Neural cell (in vitro differentiated cells): Measurements from ENCODE around the gene STAG2. TPM values are rescaled to one million over a fixed set of nuclear protein-coding genes. Genes with fewer than 3 reads are reported as not detected.

ENCODE experiments used
- H2AFZ ChIP-seq: fragments of 200-600, 300-800 bp; sonication (generic), shearing (Covaris generic); 2 replicates; pipeline ENCODE4 v1.6.0; 2014; ENCODE audit warnings: low read depth, mild to moderate bottlenecking, antibody characterized with exemption, low read length, moderate library complexity
- H3F3A ChIP-seq: fragments of 200-600 bp; shearing (Covaris generic); 2 replicates; pipeline ENCODE4 v1.6.1; 2016; ENCODE audit warnings: mild to moderate bottlenecking, moderate library complexity, mixed read lengths, antibody characterized with exemption, low read length; ENCODE audit not compliant: insufficient read depth, poor library complexity, severe bottlenecking
- H3K27ac ChIP-seq: fragments of 200-600, 300-800 bp; sonication (generic), shearing (Covaris generic); 2 replicates; pipeline ENCODE4 v1.5.1; 2014; ENCODE audit warnings: mild to moderate bottlenecking, low read length, moderate library complexity
- H3K27me3 ChIP-seq: fragments of 300-800, 200-600 bp; sonication (generic), shearing (Covaris generic); 2 replicates; pipeline ENCODE4 v1.6.0; 2014; ENCODE audit warnings: mild to moderate bottlenecking, low read depth, low read length, moderate library complexity; ENCODE audit not compliant: insufficient read depth
- H3K36me3 ChIP-seq: fragments of 300-800, 200-600 bp; sonication (generic), shearing (Covaris generic); 2 replicates; pipeline ENCODE4 v1.5.1; 2014; ENCODE audit warnings: mild to moderate bottlenecking, antibody characterized with exemption, low read length, moderate library complexity; ENCODE audit not compliant: insufficient read depth
- H3K4me2 ChIP-seq: fragments of 300-800, 200-600 bp; sonication (generic), shearing (Covaris generic); 2 replicates; pipeline ENCODE4 v1.6.0; 2014; ENCODE audit warnings: mild to moderate bottlenecking, low read length
- H3K4me3 ChIP-seq: fragments of 300-800, 200-600 bp; sonication (generic), shearing (Covaris generic); 2 replicates; pipeline ENCODE4 v1.5.1; 2014; ENCODE audit warnings: mild to moderate bottlenecking, low read length, moderate library complexity
- H3K79me2 ChIP-seq: fragments of 200-600 bp; shearing (Covaris generic); replicated peaks from 2 replicates; pipeline ENCODE4 v1.6.0; 2014; ENCODE audit warnings: mild to moderate bottlenecking, low read length, moderate library complexity; ENCODE audit not compliant: insufficient read depth
- H3K9ac ChIP-seq: fragments of 300-800, 200-600 bp; sonication (generic), shearing (Covaris generic); 2 replicates; pipeline ENCODE4 v1.6.1; 2016; ENCODE audit warnings: mild to moderate bottlenecking, low read length, mixed read lengths
- H3K9me2 ChIP-seq: fragments of 200-600 bp; shearing (Covaris generic); 2 replicates; pipeline ENCODE4 v1.6.1; 2016; ENCODE audit warnings: mild to moderate bottlenecking, low read length, mixed read lengths; ENCODE audit not compliant: insufficient read depth
- H3K9me3 ChIP-seq: fragments of 200-600, 300-800 bp; sonication (generic), shearing (Covaris generic); 2 replicates; pipeline ENCODE4 v1.6.1; 2016; ENCODE audit warnings: mild to moderate bottlenecking, mixed run types, low read length, moderate library complexity, mixed read lengths
- H4K20me1 ChIP-seq: fragments of 200-600 bp; shearing (Covaris generic); 2 replicates; pipeline ENCODE4 v1.6.1; 2016; ENCODE audit warnings: mild to moderate bottlenecking, mixed run types; ENCODE audit not compliant: insufficient read depth
- EP300 ChIP-seq: fragments of 450-650 bp; conservative IDR thresholded peaks from 2 replicates; pipeline ENCODE4 v1.6.1; 2014; ENCODE audit warnings: antibody characterized with exemption, mild to moderate bottlenecking, moderate library complexity; ENCODE audit not compliant: poor library complexity, severe bottlenecking
- EZH2 ChIP-seq: fragments of 200-600, 300-800 bp; shearing (Covaris generic), sonication (generic); IDR thresholded peaks from 2 replicates; pipeline ENCODE4 v1.6.1; 2014; ENCODE audit warnings: antibody characterized with exemption, low read length, borderline replicate concordance, mild to moderate bottlenecking; ENCODE audit not compliant: insufficient read depth, poor library complexity, severe bottlenecking
- MXI1 ChIP-seq: fragments of 450-650 bp; conservative IDR thresholded peaks from 2 replicates; pipeline ENCODE4 v1.6.1; 2014; ENCODE audit warnings: antibody characterized with exemption, mild to moderate bottlenecking; ENCODE audit not compliant: poor library complexity, severe bottlenecking
- POLR2AphosphoS5 ChIP-seq: IDR thresholded peaks from 2 replicates; pipeline ENCODE4 v1.6.1; 2012
- RAD21 ChIP-seq: fragments of 450-650 bp; conservative IDR thresholded peaks from 2 replicates; pipeline ENCODE4 v1.6.1; 2014; ENCODE audit warnings: antibody characterized with exemption, mild to moderate bottlenecking, moderate library complexity
- REST ChIP-seq: IDR thresholded peaks from 2 replicates; pipeline ENCODE4 v1.6.1; 2012; ENCODE audit warnings: borderline replicate concordance
- SMC3 ChIP-seq: fragments of 450-650 bp; conservative IDR thresholded peaks from 2 replicates; pipeline ENCODE4 v1.6.1; 2014; ENCODE audit warnings: antibody characterized with exemption, mild to moderate bottlenecking, moderate library complexity; ENCODE audit not compliant: poor library complexity
- TAF1 ChIP-seq: IDR thresholded peaks from 2 replicates; pipeline ENCODE4 v1.6.1; 2012; ENCODE audit warnings: low read depth
- polyA plus RNA-seq: library from polyadenylated mRNA; depleted of rRNA; stranded (reverse); fragments of >200 nt; gene quantifications from 2 replicates; pipeline ENCODE4 v1.2.3, GENCODE V29; 2014
- TF ChIP-seq, protein P1 (sequence below): fragments of 450-650 bp; IDR thresholded peaks from 2 replicates; pipeline ENCODE4 v1.5.1; 2014; ENCODE audit warnings: antibody characterized with exemption, mild to moderate bottlenecking, moderate library complexity; ENCODE audit not compliant: poor library complexity, severe bottlenecking

STAG2 gene
- polyA plus RNA-seq, 1 donor from 2014 or later, result 26.5 TPM

- Histone ChIP-seq H3K9ac (no peak overlapping the region), H3K4me3 (no peak overlapping the region), H3K4me2 (no peak overlapping the region), H3K36me3 (no peaks in the 10 kb centered on the region), H4K20me1 (no peaks in the 10 kb centered on the region), H3K9me2 (no peaks in the 10 kb centered on the region), H3F3A (no peaks in the 10 kb centered on the region), H3K79me2 (no peaks in the 10 kb centered on the region), H3K27ac (no peak overlapping the region), H2AFZ (no peak overlapping the region), H3K9me3 (no peaks in the 10 kb centered on the region), H3K27me3 (no peaks in the 10 kb centered on the region)
- no peak for TF ChIP-seq EP300
- TF ChIP-seq, protein P1, sequence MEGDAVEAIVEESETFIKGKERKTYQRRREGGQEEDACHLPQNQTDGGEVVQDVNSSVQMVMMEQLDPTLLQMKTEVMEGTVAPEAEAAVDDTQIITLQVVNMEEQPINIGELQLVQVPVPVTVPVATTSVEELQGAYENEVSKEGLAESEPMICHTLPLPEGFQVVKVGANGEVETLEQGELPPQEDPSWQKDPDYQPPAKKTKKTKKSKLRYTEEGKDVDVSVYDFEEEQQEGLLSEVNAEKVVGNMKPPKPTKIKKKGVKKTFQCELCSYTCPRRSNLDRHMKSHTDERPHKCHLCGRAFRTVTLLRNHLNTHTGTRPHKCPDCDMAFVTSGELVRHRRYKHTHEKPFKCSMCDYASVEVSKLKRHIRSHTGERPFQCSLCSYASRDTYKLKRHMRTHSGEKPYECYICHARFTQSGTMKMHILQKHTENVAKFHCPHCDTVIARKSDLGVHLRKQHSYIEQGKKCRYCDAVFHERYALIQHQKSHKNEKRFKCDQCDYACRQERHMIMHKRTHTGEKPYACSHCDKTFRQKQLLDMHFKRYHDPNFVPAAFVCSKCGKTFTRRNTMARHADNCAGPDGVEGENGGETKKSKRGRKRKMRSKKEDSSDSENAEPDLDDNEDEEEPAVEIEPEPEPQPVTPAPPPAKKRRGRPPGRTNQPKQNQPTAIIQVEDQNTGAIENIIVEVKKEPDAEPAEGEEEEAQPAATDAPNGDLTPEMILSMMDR, result no peak
- TF ChIP-seq POLR2AphosphoS5, result no peak
Measured at GRCh38 chrX:123923211-123923610, 38.3 kb upstream of the STAG2 start.

- Histone ChIP-seq H3K27ac (no peak overlapping the region), H3K4me2 (no peak overlapping the region)
Measured at GRCh38 chrX:123924186-123924585, 37.3 kb upstream of the STAG2 start.

More at GRCh38 chrX:123924186-123924585, 37.3 kb upstream of the STAG2 start:
- no peaks in the 10 kb centered on the region for H3F3A ChIP-seq
- no peak overlapping the region for H3K4me3 ChIP-seq
- H3K9me2 ChIP-seq, result no peaks in the 10 kb centered on the region
- no peaks in the 10 kb centered on the region for H3K79me2 ChIP-seq
- no peaks in the 10 kb centered on the region for H4K20me1 ChIP-seq
- no peak for TF ChIP-seq TAF1
- no peak for TF ChIP-seq MXI1
- no peak for TF ChIP-seq RAD21
- no peak for TF ChIP-seq EZH2
- TF ChIP-seq POLR2AphosphoS5, result no peak
- TF ChIP-seq EP300, result no peak
- TF ChIP-seq, protein P1, result no peak
- no peak for TF ChIP-seq REST
- no peak for TF ChIP-seq SMC3
- no peaks in the 10 kb centered on the region for H3K36me3 ChIP-seq
- no peak overlapping the region for H2AFZ ChIP-seq
- H3K9me3 ChIP-seq, result no peaks in the 10 kb centered on the region
- H3K9ac ChIP-seq, result no peak overlapping the region
- no peaks in the 10 kb centered on the region for H3K27me3 ChIP-seq
